HepG2 (cell line): ENCODE results near the gene ZGRF1.

Experiments
- IRF2 ChIP-seq: IDR thresholded peaks from 2 replicates; pipeline ENCODE4 v1.6.1; 2018; ENCODE audit warnings: missing genetic modification reagents, missing compliant biosample characterization
- MYC ChIP-seq: sonication (generic); formaldehyde crosslinking; IDR thresholded peaks from 2 replicates; pipeline ENCODE4 v1.9.0; 2021; ENCODE audit warnings: missing genetic modification reagents, borderline replicate concordance
- MZF1 ChIP-seq: sonication (generic); formaldehyde crosslinking; IDR thresholded peaks from 2 replicates; pipeline ENCODE4 v1.8.1; 2023; ENCODE audit warnings: mild to moderate bottlenecking, missing genetic modification reagents, borderline replicate concordance
- NFIC ChIP-seq: IDR thresholded peaks from 2 replicates; pipeline ENCODE4 v1.6.1; 2012; ENCODE audit warnings: mild to moderate bottlenecking, low read length, inconsistent platforms
- TARDBP ChIP-seq: sonication (generic); formaldehyde crosslinking; IDR thresholded peaks from 2 replicates; pipeline ENCODE4 v1.8.0; 2022; ENCODE audit warnings: mild to moderate bottlenecking, missing genetic modification reagents
- ZKSCAN5 ChIP-seq: sonication (generic); formaldehyde crosslinking; IDR thresholded peaks from 2 replicates; pipeline ENCODE4 v1.5.1; 2020; ENCODE audit warnings: mild to moderate bottlenecking, missing genetic modification reagents
- ZZZ3 ChIP-seq: sonication (generic); formaldehyde crosslinking; IDR thresholded peaks from 2 replicates; pipeline ENCODE4 v1.4.0; 2020; ENCODE audit warnings: missing genetic modification reagents, mild to moderate bottlenecking, borderline replicate concordance
- TF ChIP-seq, protein P1 (sequence below): sonication (generic); formaldehyde crosslinking; IDR thresholded peaks from 2 replicates; pipeline ENCODE4 v1.5.0; 2020; ENCODE audit warnings: mild to moderate bottlenecking, missing genetic modification reagents, moderate library complexity
- TF ChIP-seq, protein P2 (sequence below): sonication (generic); formaldehyde crosslinking; IDR thresholded peaks from 2 replicates; pipeline ENCODE4 v1.5.1; 2020; ENCODE audit warnings: mild to moderate bottlenecking, missing genetic modification reagents, moderate library complexity

DNA sequence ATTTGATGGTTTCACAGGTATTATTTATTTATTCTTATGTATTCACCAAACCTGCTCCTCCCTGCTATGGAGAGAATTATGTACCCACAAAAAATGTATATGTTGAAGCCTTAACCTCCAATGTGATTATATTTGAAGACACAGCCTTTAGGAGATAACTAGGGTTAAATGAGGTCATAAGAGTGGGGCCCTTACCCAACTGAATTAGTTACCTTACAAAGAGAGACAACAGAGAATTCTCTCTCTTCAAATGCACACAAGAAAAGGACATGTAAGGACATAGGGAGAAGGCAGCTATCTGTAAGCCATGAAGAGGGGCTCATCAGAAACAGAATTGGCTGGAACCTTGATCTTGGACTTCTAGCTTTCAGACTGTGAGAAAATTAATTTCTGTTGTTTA is 44.0 kb downstream of the ZGRF1 start:
- TF ChIP-seq, protein P1, sequence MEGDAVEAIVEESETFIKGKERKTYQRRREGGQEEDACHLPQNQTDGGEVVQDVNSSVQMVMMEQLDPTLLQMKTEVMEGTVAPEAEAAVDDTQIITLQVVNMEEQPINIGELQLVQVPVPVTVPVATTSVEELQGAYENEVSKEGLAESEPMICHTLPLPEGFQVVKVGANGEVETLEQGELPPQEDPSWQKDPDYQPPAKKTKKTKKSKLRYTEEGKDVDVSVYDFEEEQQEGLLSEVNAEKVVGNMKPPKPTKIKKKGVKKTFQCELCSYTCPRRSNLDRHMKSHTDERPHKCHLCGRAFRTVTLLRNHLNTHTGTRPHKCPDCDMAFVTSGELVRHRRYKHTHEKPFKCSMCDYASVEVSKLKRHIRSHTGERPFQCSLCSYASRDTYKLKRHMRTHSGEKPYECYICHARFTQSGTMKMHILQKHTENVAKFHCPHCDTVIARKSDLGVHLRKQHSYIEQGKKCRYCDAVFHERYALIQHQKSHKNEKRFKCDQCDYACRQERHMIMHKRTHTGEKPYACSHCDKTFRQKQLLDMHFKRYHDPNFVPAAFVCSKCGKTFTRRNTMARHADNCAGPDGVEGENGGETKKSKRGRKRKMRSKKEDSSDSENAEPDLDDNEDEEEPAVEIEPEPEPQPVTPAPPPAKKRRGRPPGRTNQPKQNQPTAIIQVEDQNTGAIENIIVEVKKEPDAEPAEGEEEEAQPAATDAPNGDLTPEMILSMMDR (CRISPR knock-in tag), result no peak
- TF ChIP-seq, protein P2, sequence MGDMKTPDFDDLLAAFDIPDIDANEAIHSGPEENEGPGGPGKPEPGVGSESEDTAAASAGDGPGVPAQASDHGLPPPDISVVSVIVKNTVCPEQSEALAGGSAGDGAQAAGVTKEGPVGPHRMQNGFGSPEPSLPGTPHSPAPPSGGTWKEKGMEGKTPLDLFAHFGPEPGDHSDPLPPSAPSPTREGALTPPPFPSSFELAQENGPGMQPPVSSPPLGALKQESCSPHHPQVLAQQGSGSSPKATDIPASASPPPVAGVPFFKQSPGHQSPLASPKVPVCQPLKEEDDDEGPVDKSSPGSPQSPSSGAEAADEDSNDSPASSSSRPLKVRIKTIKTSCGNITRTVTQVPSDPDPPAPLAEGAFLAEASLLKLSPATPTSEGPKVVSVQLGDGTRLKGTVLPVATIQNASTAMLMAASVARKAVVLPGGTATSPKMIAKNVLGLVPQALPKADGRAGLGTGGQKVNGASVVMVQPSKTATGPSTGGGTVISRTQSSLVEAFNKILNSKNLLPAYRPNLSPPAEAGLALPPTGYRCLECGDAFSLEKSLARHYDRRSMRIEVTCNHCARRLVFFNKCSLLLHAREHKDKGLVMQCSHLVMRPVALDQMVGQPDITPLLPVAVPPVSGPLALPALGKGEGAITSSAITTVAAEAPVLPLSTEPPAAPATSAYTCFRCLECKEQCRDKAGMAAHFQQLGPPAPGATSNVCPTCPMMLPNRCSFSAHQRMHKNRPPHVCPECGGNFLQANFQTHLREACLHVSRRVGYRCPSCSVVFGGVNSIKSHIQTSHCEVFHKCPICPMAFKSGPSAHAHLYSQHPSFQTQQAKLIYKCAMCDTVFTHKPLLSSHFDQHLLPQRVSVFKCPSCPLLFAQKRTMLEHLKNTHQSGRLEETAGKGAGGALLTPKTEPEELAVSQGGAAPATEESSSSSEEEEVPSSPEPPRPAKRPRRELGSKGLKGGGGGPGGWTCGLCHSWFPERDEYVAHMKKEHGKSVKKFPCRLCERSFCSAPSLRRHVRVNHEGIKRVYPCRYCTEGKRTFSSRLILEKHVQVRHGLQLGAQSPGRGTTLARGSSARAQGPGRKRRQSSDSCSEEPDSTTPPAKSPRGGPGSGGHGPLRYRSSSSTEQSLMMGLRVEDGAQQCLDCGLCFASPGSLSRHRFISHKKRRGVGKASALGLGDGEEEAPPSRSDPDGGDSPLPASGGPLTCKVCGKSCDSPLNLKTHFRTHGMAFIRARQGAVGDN (CRISPR knock-in tag), result no peak
- TF ChIP-seq ZKSCAN5 (CRISPR knock-in tag) (no peak), ZZZ3 (CRISPR knock-in tag) (no peak), MZF1 (no peak), IRF2 (CRISPR knock-in tag) (no peak), MYC (CRISPR knock-in tag) (no peak), NFIC (no peak), TARDBP (CRISPR knock-in tag) (no peak)
